Tibial nerve (tissue), 4 donors: ENCODE measurements around the gene PDZD2. TPM values are rescaled to one million over a fixed set of nuclear protein-coding genes. Genes with fewer than 3 reads are reported as not detected.

Experiments
- DNase-seq, 2 donors: peaks; one replicate each; pipeline ENCODE4 v3.0.0-alpha.2; 2019; ENCODE audit warnings: low spot score in 2 of 2
- H3K27ac ChIP-seq, 4 donors: fragments of 200-600 bp; sonication (generic) in 3 of 4; one replicate each; pipeline ENCODE4 v1.5.1; 2017 to 2019; ENCODE audit warnings: mild to moderate bottlenecking in 1 of 4
- H3K27me3 ChIP-seq, 2 donors: fragments of 200-600 bp; sonication (generic) in 1 of 2; one replicate each; pipeline versions ENCODE4 v1.5.1 to v1.6.0; 2017 to 2019
- H3K36me3 ChIP-seq, 3 donors: fragments of 200-600 bp; sonication (generic); one replicate each; pipeline ENCODE4 v1.5.1; 2018 to 2019
- H3K4me1 ChIP-seq, 4 donors: fragments of 200-600 bp; sonication (generic) in 3 of 4; one replicate each; pipeline ENCODE4 v1.5.1; 2017 to 2019
- H3K4me3 ChIP-seq, 4 donors: fragments of 200-600 bp; sonication (generic) in 3 of 4; one replicate each; pipeline ENCODE4 v1.5.1; 2017 to 2019; ENCODE audit warnings: mild to moderate bottlenecking in 1 of 4, moderate library complexity in 1 of 4
- H3K9me3 ChIP-seq, 4 donors: fragments of 200-600 bp; sonication (generic) in 3 of 4; one replicate each; pipeline ENCODE4 v1.5.1; 2017 to 2019
- CTCF ChIP-seq, 5 experiments: fragments of 200-600 bp in 3 of 5; fragments of 450-650 bp in 2 of 5; sonication (generic) in 3 of 5; IDR thresholded peaks; one replicate each; pipeline ENCODE4 v1.5.1; 2016 to 2019; ENCODE audit warnings: antibody characterized with exemption in 5 of 5, mild to moderate bottlenecking in 3 of 5, moderate library complexity in 2 of 5
- EP300 ChIP-seq, 2 donors: sonication (generic); formaldehyde crosslinking; IDR thresholded peaks; one replicate each; pipeline ENCODE4 v1.6.1; 2017; ENCODE audit warnings: antibody characterized with exemption in 2 of 2, mild to moderate bottlenecking in 1 of 2
- POLR2A ChIP-seq, 2 donors: fragments of 450-650 bp; IDR thresholded peaks; one replicate each; pipeline ENCODE4 v1.6.1; 2017; ENCODE audit warnings: antibody characterized with exemption in 2 of 2, mild to moderate bottlenecking in 2 of 2, moderate library complexity in 2 of 2
- WGBS, 2 donors: methylation state at CpG; one replicate each; pipeline ENCODE4 v1.1.5; 2018; 5-methylcytosine and 5-hydroxymethylcytosine counted together
- total RNA-seq, 4 donors: library from RNA; depleted of rRNA; stranded (reverse); fragments of >200 nt; gene quantifications; one replicate each; pipeline ENCODE4 v1.1.0, GENCODE V29; 2016

Gene PDZD2
- total RNA-seq, 4 donors from 2014 or later: 102 to 153 (median 117) TPM

GRCh38 chr5:32127711-32128110, 488.8 kb downstream of the PDZD2 start:
- no peak for TF ChIP-seq EP300 (IDR thresholded peaks at IDR 0.05)
- no peak for TF ChIP-seq CTCF (IDR thresholded peaks at IDR 0.05)
- no peak for TF ChIP-seq POLR2A (IDR thresholded peaks at IDR 0.05)
- H3K4me3 ChIP-seq: no peak overlapping the region
- H3K27me3 ChIP-seq: no peaks in the 10 kb centered on the region
- no peak for DNase-seq
- no peak overlapping the region for H3K27ac ChIP-seq
- WGBS, 2 donors: 67 to 69% methylated on average over 3 of the region's 3 CpGs
- H3K36me3 ChIP-seq: peaks cover 0 to 31% (median 0%) of the 10 kb centered on the region in 3 donors
- H3K9me3 ChIP-seq: no peaks in the 10 kb centered on the region
- peaks cover 0 to 80% (median 0%) of the 10 kb centered on the region in 4 donors for H3K4me1 ChIP-seq

GRCh38 chr5:32129074-32129598, 490.2 kb downstream of the PDZD2 start:
- no peaks in the 10 kb centered on the region for H3K27me3 ChIP-seq
- H3K36me3 ChIP-seq: peaks cover 0 to 38% (median 0%) of the 10 kb centered on the region in 3 donors
- no peak overlapping the region for H3K4me3 ChIP-seq
- DNase-seq: no peak
- no peak overlapping the region for H3K27ac ChIP-seq
- no peak for TF ChIP-seq EP300 (IDR thresholded peaks at IDR 0.05)
- TF ChIP-seq POLR2A (IDR thresholded peaks at IDR 0.05): no peak
- no peak for TF ChIP-seq CTCF (IDR thresholded peaks at IDR 0.05)
- no peaks in the 10 kb centered on the region for H3K9me3 ChIP-seq
- WGBS, 2 donors: 81 to 90% methylated on average over 7 of the region's 7 CpGs
- peaks cover 0 to 80% (median 0%) of the 10 kb centered on the region in 4 donors for H3K4me1 ChIP-seq

GRCh38 chr5:32130865-32131264, 491.9 kb downstream of the PDZD2 start:
- Histone ChIP-seq H3K27me3 (no peaks in the 10 kb centered on the region), H3K36me3 (peaks cover 0 to 47% (median 5%) of the 10 kb centered on the region in 3 donors), H3K27ac (no peak overlapping the region), H3K4me1 (peaks cover 0 to 70% (median 0%) of the 10 kb centered on the region in 4 donors), H3K9me3 (no peaks in the 10 kb centered on the region), H3K4me3 (no peak overlapping the region)
- no peak for DNase-seq
- 43 to 51% methylated on average over 3 of the region's 3 CpGs for WGBS, 2 donors
- TF ChIP-seq CTCF (IDR thresholded peaks at IDR 0.05) (no peak), POLR2A (IDR thresholded peaks at IDR 0.05) (no peak)

- DNase-seq: no peak
- peaks cover 0 to 41% (median 5%) of the 10 kb centered on the region in 3 donors for H3K36me3 ChIP-seq
- no peaks in the 10 kb centered on the region for H3K9me3 ChIP-seq
- 90 to 94% methylated on average over 1 of the region's 1 CpG for WGBS, 2 donors
- H3K4me3 ChIP-seq: no peak overlapping the region
- H3K27me3 ChIP-seq: no peaks in the 10 kb centered on the region
- H3K27ac ChIP-seq: no peak overlapping the region
- TF ChIP-seq POLR2A (IDR thresholded peaks at IDR 0.05) (no peak), CTCF (IDR thresholded peaks at IDR 0.05) (no peak), EP300 (IDR thresholded peaks at IDR 0.05) (no peak)
- H3K4me1 ChIP-seq: peaks cover 0 to 67% (median 0%) of the 10 kb centered on the region in 4 donors
Measured at GRCh38 chr5:32131604-32132003, 492.7 kb downstream of the PDZD2 start.

GRCh38 chr5:32132757-32133156, 493.8 kb downstream of the PDZD2 start:
- Histone ChIP-seq H3K4me3 (no peak overlapping the region), H3K27ac (no peak overlapping the region), H3K4me1 (peaks cover 0 to 55% (median 0%) of the 10 kb centered on the region in 4 donors), H3K9me3 (no peaks in the 10 kb centered on the region), H3K27me3 (no peaks in the 10 kb centered on the region), H3K36me3 (peaks cover 0 to 45% (median 5%) of the 10 kb centered on the region in 3 donors)
- TF ChIP-seq EP300 (IDR thresholded peaks at IDR 0.05): no peak
- TF ChIP-seq POLR2A (IDR thresholded peaks at IDR 0.05): no peak
- no peak for TF ChIP-seq CTCF (IDR thresholded peaks at IDR 0.05)
- no peak for DNase-seq
